ENCODE measurements around the gene ACSS1. TPM values are rescaled to one million over a fixed set of nuclear protein-coding genes. Genes with fewer than 3 reads are reported as not detected.

ACSS1 gene
- total and polyA plus RNA-seq, 2 of the 8 experiments (the other 6 are each of a cell fraction or from before 2014, with no cell fraction given), result 2.6 to 3.4 TPM

GRCh38 chr20:25018841-25019240 lies 39.1 kb downstream of the ACSS1 start:
- DNase-seq (ENCODE audit: low read depth in 1 of 2, low spot score in 2 of 2) (no peak), FAIRE-seq (no peak)
- no peak overlapping the region for H3K9ac ChIP-seq (replicated peaks in 1 of 4; ENCODE audit: extremely low read depth in 1 of 4, low read depth in 3 of 4, low read length in 3 of 4)
- H2AK5ac ChIP-seq (ENCODE audit: low read depth, low read length), result peak overlapping the region; percentile 68; the same call in 1 of the 2 replicates
- ChIA-PET POLR2A (ENCODE audit: partially characterized antibody) (no interaction called here), CTCF (ENCODE audit: partially characterized antibody) (interaction anchor here (1.5 kb wide), 1 partner anchor 20 kb away, joined by 4 read pairs; no protein-coding TSS in a partner anchor)
- H3K27ac ChIP-seq (ENCODE audit: low read depth, low read length), result no peak overlapping the region
- peak overlapping the region; percentile 65; the same call in 1 of the 2 replicates for H2BK15ac ChIP-seq (ENCODE audit: low read length)
- no peak overlapping the region for H3K4ac ChIP-seq (replicated peaks; ENCODE audit: insufficient read length, low read depth, low read length)
- H3K4me3 ChIP-seq (ENCODE audit: extremely low read depth in 1 of 4, insufficient read depth in 2 of 4, low read depth in 3 of 4, low read length in 4 of 4), result no peak overlapping the region
- H4K91ac ChIP-seq (replicated peaks; ENCODE audit: insufficient read length, low read length), result no peak overlapping the region
- H3K79me1 ChIP-seq (ENCODE audit: low read depth, low read length), result no peaks in the 10 kb centered on the region
- no peak overlapping the region for H3K56ac ChIP-seq (replicated peaks; ENCODE audit: insufficient read length, low read depth, low read length)
- H2BK20ac ChIP-seq (ENCODE audit: low read length), result 0 out of 2 replicates have a peak overlapping the region, but pooled peaks have one; percentile 13
- no peak overlapping the region for H3K23ac ChIP-seq (ENCODE audit: insufficient read length)
- no peak overlapping the region for H3K18ac ChIP-seq (ENCODE audit: extremely low read depth, low read length)
- peaks cover 0 to 7% (median 6%) of the 10 kb centered on the region in 4 experiments; a peak in 4 of 7 replicates for H3K4me1 ChIP-seq (replicated peaks in 1 of 4; ENCODE audit: control insufficient read depth in 3 of 4, insufficient read depth in 4 of 4, low read length in 3 of 4)
- no peak overlapping the region for H2BK5ac ChIP-seq (ENCODE audit: low read depth, low read length)
- no peak overlapping the region for H2BK120ac ChIP-seq (replicated peaks; ENCODE audit: low read depth, low read length)
- H3K14ac ChIP-seq (ENCODE audit: insufficient read length), result no peak overlapping the region
- H3K36me3 ChIP-seq (ENCODE audit: control insufficient read depth in 2 of 4, insufficient read depth in 4 of 4, low read length in 3 of 4), result no peaks in the 10 kb centered on the region
- H3K23me2 ChIP-seq (ENCODE audit: low read depth, low read length), result no peaks in the 10 kb centered on the region; the same call in 1 of the 2 replicates
- no peaks in the 10 kb centered on the region for H3K27me3 ChIP-seq (replicated peaks in 1 of 4; ENCODE audit: control insufficient read depth in 3 of 4, extremely low read depth in 1 of 4, insufficient read depth in 3 of 4, low read length in 3 of 4)
- no peak overlapping the region for H2AFZ ChIP-seq (ENCODE audit: low read length)
- H3K4me2 ChIP-seq (ENCODE audit: insufficient read depth in 1 of 2, low read depth in 2 of 2, low read length in 2 of 2), result no peak overlapping the region
- no peaks in the 10 kb centered on the region for H3K9me3 ChIP-seq (ENCODE audit: insufficient read depth in 2 of 2, low read depth in 1 of 2, low read length in 1 of 2)
- H4K5ac ChIP-seq (ENCODE audit: insufficient read length, low read depth, low read length), result no peak overlapping the region
- no peak overlapping the region for H4K8ac ChIP-seq (ENCODE audit: extremely low read depth, insufficient read depth, low read length)
- WGBS, 2 experiments (ENCODE audit: extremely low coverage in 1 of 2, insufficient coverage in 1 of 2, insufficient read length in 1 of 2, insufficient replicate concordance in 2 of 2, low coverage in 1 of 2, low lambda C conversion rate in 2 of 2, missing lambda C conversion rate in 1 of 2), result 94% methylated on average over 6 of the region's 6 CpGs; no CpG with 5 or more reads in 1 of the 2 experiments
- H3K79me2 ChIP-seq (ENCODE audit: control insufficient read depth in 1 of 2, insufficient read depth in 2 of 2, low read length in 2 of 2), result no peaks in the 10 kb centered on the region
- no peak overlapping the region for H2BK12ac ChIP-seq (ENCODE audit: low read depth, low read length)
- H4K20me1 ChIP-seq (replicated peaks in 1 of 2; ENCODE audit: control insufficient read depth in 1 of 2, insufficient read depth in 2 of 2, low read length in 2 of 2), result no peaks in the 10 kb centered on the region
- no peak for TF ChIP-seq EGR1 (IDR thresholded peaks at IDR 0.05; ENCODE audit: borderline replicate concordance, low read depth, low read length)
- no peak for TF ChIP-seq CEBPB (IDR thresholded peaks at IDR 0.05; ENCODE audit: low read depth, low read length)
- TF ChIP-seq BCL11A (IDR thresholded peaks at IDR 0.05; ENCODE audit: low read depth in 2 of 2, low read length in 2 of 2), result no peak
- TF ChIP-seq SIX5 (IDR thresholded peaks at IDR 0.05; ENCODE audit: low read depth, low read length), result no peak
- TF ChIP-seq HDAC2 (IDR thresholded peaks at IDR 0.05; ENCODE audit: borderline replicate concordance in 1 of 2, low read depth in 2 of 2, low read length in 2 of 2), result no peak
- TF ChIP-seq TAF7 (optimal IDR thresholded peaks at IDR 0.05; ENCODE audit: borderline replicate concordance, low read depth, low read length), result no peak
- TF ChIP-seq USF2 (IDR thresholded peaks at IDR 0.05; ENCODE audit: low read length), result no peak
- TF ChIP-seq JUN (IDR thresholded peaks at IDR 0.05; ENCODE audit: low read depth, low read length), result no peak
- TF ChIP-seq CTCF (IDR thresholded peaks at IDR 0.05; ENCODE audit: control extremely low read depth in 1 of 3, insufficient read depth in 1 of 3, low read depth in 1 of 3, low read length in 3 of 3), result no peak
- TF ChIP-seq ZNF274 (IDR thresholded peaks at IDR 0.05; ENCODE audit: borderline replicate concordance, extremely low read depth, low read length), result no peak
